SW 1271 (cell line): ENCODE measurements around the gene PRDM16.
A peak's percentile ranks its signal among the peaks of the same experiment; 100 is the strongest.

Experiments used
- DNase-seq, 2 experiments: peaks; one replicate each; lab custom pipeline; 2025; lab: John Stamatoyannopoulos, UW

PRDM16 gene

GRCh38 chr1:3068564-3069431 lies at the start of gene PRDM16:
TSS of gene PRDM16 (plus strand) at chr1:3069203. CDS start at chr1:3069260, 57 bp downstream.
- peak in 1 of 2 experiments; percentile 39 for DNase-seq

GRCh38 chr1:3019516-3020051 lies 49.4 kb upstream of the PRDM16 start:
- DNase-seq, result no peak

GRCh38 chr1:3020263-3020909 lies 48.6 kb upstream of the PRDM16 start:
- DNase-seq, result no peak

- no peak for DNase-seq
Measured at GRCh38 chr1:3021233-3021671, 47.8 kb upstream of the PRDM16 start, which contains the start of gene ACTRT2. TSS of gene ACTRT2 (plus strand) at chr1:3021467. CDS start at chr1:3021687, 220 bp downstream.

- no peak for DNase-seq
Measured at GRCh38 chr1:3021801-3022401, 47.1 kb upstream of the PRDM16 start.

GRCh38 chr1:3022511-3022973 lies 46.5 kb upstream of the PRDM16 start:
- DNase-seq, result no peak

GRCh38 chr1:3022976-3023375 lies 46.0 kb upstream of the PRDM16 start:
- no peak for DNase-seq

- peak in 1 of 2 experiments; percentile 5 for DNase-seq
Measured at GRCh38 chr1:3024019-3024418, 45.0 kb upstream of the PRDM16 start.

GRCh38 chr1:3024588-3024987 lies 44.4 kb upstream of the PRDM16 start:
- no peak for DNase-seq

GRCh38 chr1:3026124-3026523 lies 42.9 kb upstream of the PRDM16 start:
- no peak for DNase-seq

- DNase-seq, result no peak
Measured at GRCh38 chr1:3026581-3027391, 42.2 kb upstream of the PRDM16 start.

- DNase-seq, result no peak
Measured at GRCh38 chr1:3027611-3028371, 41.2 kb upstream of the PRDM16 start.

GRCh38 chr1:3028531-3029282 lies 40.3 kb upstream of the PRDM16 start:
- DNase-seq, result no peak

GRCh38 chr1:3029481-3029961 lies 39.5 kb upstream of the PRDM16 start:
- DNase-seq, result no peak

GRCh38 chr1:3029991-3030662 lies 38.9 kb upstream of the PRDM16 start:
- no peak for DNase-seq

GRCh38 chr1:3030663-3031381 lies 38.2 kb upstream of the PRDM16 start:
- no peak for DNase-seq

GRCh38 chr1:3031401-3032221 lies 37.4 kb upstream of the PRDM16 start:
- DNase-seq, result no peak
